Measurements from ENCODE around the gene TBC1D14.
A peak's percentile ranks its signal among the peaks of the same experiment; 100 is the strongest.
"Not testable (repeated sequence)": the region's sequence is repeated elsewhere in the genome, so short reads cannot be mapped to it uniquely, and the experiment has no call there.

Gene TBC1D14

GRCh38 chr4:7068279-7068842, 158.7 kb downstream of the TBC1D14 start:
- no peak for DNase-seq (ENCODE audit: low spot score)
- Mint-ChIP-seq H3K9me3 (no peaks in the 10 kb centered on the region), H3K36me3 (ENCODE audit: low read depth) (peaks cover 27% of the 10 kb centered on the region), H3K4me3 (peak overlapping the region; percentile 93), H3K27ac (peak overlapping the region; percentile 96), H3K4me1 (ENCODE audit: low read depth) (peaks cover 31% of the 10 kb centered on the region), H3K27me3 (ENCODE audit: low read depth) (peaks cover 14% of the 10 kb centered on the region)

- H3K36me3 Mint-ChIP-seq (ENCODE audit: low read depth) = peaks cover 22% of the 10 kb centered on the region
- no peak for DNase-seq (ENCODE audit: low spot score)
- peaks cover 14% of the 10 kb centered on the region for H3K27me3 Mint-ChIP-seq (ENCODE audit: low read depth)
- H3K27ac Mint-ChIP-seq = peak overlapping the region; percentile 96
- H3K4me1 Mint-ChIP-seq (ENCODE audit: low read depth) = peaks cover 30% of the 10 kb centered on the region
- H3K9me3 Mint-ChIP-seq = no peaks in the 10 kb centered on the region
- H3K4me3 Mint-ChIP-seq = peak overlapping the region; percentile 93
Observed at GRCh38 chr4:7068883-7069282, 159.3 kb downstream of the TBC1D14 start.

- DNase-seq (ENCODE audit: low spot score) = peak; percentile 79
- H3K27ac Mint-ChIP-seq = no peak overlapping the region
- H3K4me3 Mint-ChIP-seq = no peak overlapping the region
- H3K27me3 Mint-ChIP-seq (ENCODE audit: low read depth) = peaks cover 14% of the 10 kb centered on the region
- H3K9me3 Mint-ChIP-seq = no peaks in the 10 kb centered on the region
- peaks cover 21% of the 10 kb centered on the region for H3K4me1 Mint-ChIP-seq (ENCODE audit: low read depth)
- H3K36me3 Mint-ChIP-seq (ENCODE audit: low read depth) = peaks cover 9% of the 10 kb centered on the region
Observed at GRCh38 chr4:7070729-7071511, 161.3 kb downstream of the TBC1D14 start.

- Mint-ChIP-seq H3K36me3 (ENCODE audit: low read depth) (no peaks in the 10 kb centered on the region), H3K4me1 (ENCODE audit: low read depth) (peaks cover 13% of the 10 kb centered on the region), H3K27me3 (ENCODE audit: low read depth) (peaks cover 18% of the 10 kb centered on the region), H3K4me3 (no peak overlapping the region), H3K9me3 (no peaks in the 10 kb centered on the region), H3K27ac (no peak overlapping the region)
- no peak for DNase-seq (ENCODE audit: low spot score)
Observed at GRCh38 chr4:7073059-7073458, 163.4 kb downstream of the TBC1D14 start.

- H3K27ac Mint-ChIP-seq = no peak overlapping the region
- no peak for DNase-seq (ENCODE audit: low spot score)
- no peak overlapping the region for H3K4me3 Mint-ChIP-seq
- peaks cover 8% of the 10 kb centered on the region for H3K4me1 Mint-ChIP-seq (ENCODE audit: low read depth)
- peaks cover 18% of the 10 kb centered on the region for H3K27me3 Mint-ChIP-seq (ENCODE audit: low read depth)
- H3K9me3 Mint-ChIP-seq = no peaks in the 10 kb centered on the region
- no peaks in the 10 kb centered on the region for H3K36me3 Mint-ChIP-seq (ENCODE audit: low read depth)
Observed at GRCh38 chr4:7073526-7074390, 164.1 kb downstream of the TBC1D14 start.

GRCh38 chr4:7074426-7074825, 164.8 kb downstream of the TBC1D14 start:
- H3K36me3 Mint-ChIP-seq (ENCODE audit: low read depth) = no peaks in the 10 kb centered on the region
- H3K4me1 Mint-ChIP-seq (ENCODE audit: low read depth) = peaks cover 6% of the 10 kb centered on the region

GRCh38 chr4:7075962-7076695, 166.5 kb downstream of the TBC1D14 start:
- Mint-ChIP-seq H3K36me3 (ENCODE audit: low read depth) (no peaks in the 10 kb centered on the region), H3K27ac (no peak overlapping the region), H3K9me3 (no peaks in the 10 kb centered on the region), H3K27me3 (ENCODE audit: low read depth) (peaks cover 37% of the 10 kb centered on the region), H3K4me3 (no peak overlapping the region), H3K4me1 (ENCODE audit: low read depth) (no peaks in the 10 kb centered on the region)
- DNase-seq (ENCODE audit: low spot score) = no peak

More at GRCh38 chr4:7074426-7074825, 164.8 kb downstream of the TBC1D14 start:
- H3K4me3 Mint-ChIP-seq = no peak overlapping the region
- no peak overlapping the region for H3K27ac Mint-ChIP-seq
- no peak for DNase-seq (ENCODE audit: low spot score)
- H3K27me3 Mint-ChIP-seq (ENCODE audit: low read depth) = peaks cover 22% of the 10 kb centered on the region
- no peaks in the 10 kb centered on the region for H3K9me3 Mint-ChIP-seq

- no peak overlapping the region for H3K27ac Mint-ChIP-seq
- no peaks in the 10 kb centered on the region for H3K36me3 Mint-ChIP-seq (ENCODE audit: low read depth)
Observed at GRCh38 chr4:7076696-7077082, 167.1 kb downstream of the TBC1D14 start.

GRCh38 chr4:7077371-7077770, 167.7 kb downstream of the TBC1D14 start:
- H3K36me3 Mint-ChIP-seq (ENCODE audit: low read depth) = no peaks in the 10 kb centered on the region
- peaks cover 39% of the 10 kb centered on the region for H3K27me3 Mint-ChIP-seq (ENCODE audit: low read depth)
- no peak overlapping the region for H3K4me3 Mint-ChIP-seq
- H3K27ac Mint-ChIP-seq = no peak overlapping the region
- DNase-seq (ENCODE audit: low spot score) = no peak
- H3K9me3 Mint-ChIP-seq = no peaks in the 10 kb centered on the region
- peaks cover 2% of the 10 kb centered on the region for H3K4me1 Mint-ChIP-seq (ENCODE audit: low read depth)

More at GRCh38 chr4:7076696-7077082, 167.1 kb downstream of the TBC1D14 start:
- H3K4me1 Mint-ChIP-seq (ENCODE audit: low read depth) = no peaks in the 10 kb centered on the region
- no peaks in the 10 kb centered on the region for H3K9me3 Mint-ChIP-seq
- H3K27me3 Mint-ChIP-seq (ENCODE audit: low read depth) = peaks cover 39% of the 10 kb centered on the region
- no peak overlapping the region for H3K4me3 Mint-ChIP-seq
- no peak for DNase-seq (ENCODE audit: low spot score)

- Mint-ChIP-seq H3K27me3 (ENCODE audit: low read depth) (peaks cover 40% of the 10 kb centered on the region), H3K27ac (no peak overlapping the region), H3K36me3 (ENCODE audit: low read depth) (no peaks in the 10 kb centered on the region), H3K4me3 (no peak overlapping the region), H3K4me1 (ENCODE audit: low read depth) (peaks cover 2% of the 10 kb centered on the region), H3K9me3 (no peaks in the 10 kb centered on the region)
- DNase-seq (ENCODE audit: low spot score) = no peak
Observed at GRCh38 chr4:7078025-7078424, 168.4 kb downstream of the TBC1D14 start.

GRCh38 chr4:7079483-7079882, 169.9 kb downstream of the TBC1D14 start:
- not testable (repeated sequence) for H3K4me1 Mint-ChIP-seq (ENCODE audit: low read depth); DNase-seq (ENCODE audit: low spot score); H3K4me3 Mint-ChIP-seq; H3K9me3 Mint-ChIP-seq; H3K27ac Mint-ChIP-seq; H3K36me3 Mint-ChIP-seq (ENCODE audit: low read depth)
- peaks cover 45% of the 10 kb centered on the region for H3K27me3 Mint-ChIP-seq (ENCODE audit: low read depth)

- not testable (repeated sequence) for H3K4me3 Mint-ChIP-seq; H3K36me3 Mint-ChIP-seq (ENCODE audit: low read depth); DNase-seq (ENCODE audit: low spot score); H3K9me3 Mint-ChIP-seq; H3K27ac Mint-ChIP-seq; H3K4me1 Mint-ChIP-seq (ENCODE audit: low read depth)
- H3K27me3 Mint-ChIP-seq (ENCODE audit: low read depth) = peaks cover 47% of the 10 kb centered on the region
Observed at GRCh38 chr4:7079909-7080308, 170.3 kb downstream of the TBC1D14 start.
